HPDE6-E6E7 (cell line): ENCODE results near the gene LPAR1.
"Not testable (repeated sequence)": the region's sequence is repeated elsewhere in the genome, so short reads cannot be mapped to it uniquely, and the experiment has no call there.

Experiments used
- DNase-seq: peaks from one replicate; pipeline ENCODE4 v3.0.0; 2011; ENCODE audit warnings: missing footprints; ENCODE audit errors: extremely low spot score

The LPAR1 gene

GRCh38 chr9:110825129-110825528 lies 213.1 kb downstream of the LPAR1 start:
- DNase-seq = not testable (repeated sequence)
